CMK (cell line): Measurements from ENCODE around the gene ZNF248.

Source experiments
- DNase-seq: peaks from one replicate; pipeline ENCODE4 v3.0.0-alpha.2; 2010; ENCODE audit warnings: low read depth

ZNF248 gene

GRCh38 chr10:37821237-37821636 lies 36.2 kb downstream of the ZNF248 start:
- DNase-seq: no peak

- DNase-seq: no peak
These were observed 37.6 kb downstream of the ZNF248 start for GRCh38 chr10:37819797-37820196.

GRCh38 chr10:37816290-37816689 lies 41.1 kb downstream of the ZNF248 start:
- DNase-seq: no peak

GRCh38 chr10:37813763-37814162 lies 43.6 kb downstream of the ZNF248 start:
- DNase-seq: no peak

- no peak for DNase-seq
These were observed 45.1 kb downstream of the ZNF248 start for GRCh38 chr10:37812290-37812689.

- no peak for DNase-seq
These were observed 54.1 kb downstream of the ZNF248 start for GRCh38 chr10:37803269-37803668.

GRCh38 chr10:37801557-37801956 lies 55.9 kb downstream of the ZNF248 start:
- no peak for DNase-seq

GRCh38 chr10:37794305-37794976 lies 63.0 kb downstream of the ZNF248 start:
- no peak for DNase-seq

GRCh38 chr10:37789590-37789989 lies 67.8 kb downstream of the ZNF248 start:
- DNase-seq: no peak

- DNase-seq: no peak
These were observed 72.7 kb downstream of the ZNF248 start for GRCh38 chr10:37784678-37785077.

- no peak for DNase-seq
These were observed 76.9 kb downstream of the ZNF248 start for GRCh38 chr10:37780536-37780935.

- no peak for DNase-seq
These were observed 80.4 kb downstream of the ZNF248 start for GRCh38 chr10:37777056-37777455.

- DNase-seq: no peak
These were observed 81.8 kb downstream of the ZNF248 start for GRCh38 chr10:37775612-37776011.

- no peak for DNase-seq
These were observed 83.1 kb downstream of the ZNF248 start for GRCh38 chr10:37774351-37774750.

GRCh38 chr10:37765216-37765615 lies 92.2 kb downstream of the ZNF248 start:
- DNase-seq: no peak

GRCh38 chr10:37763132-37763531 lies 94.3 kb downstream of the ZNF248 start:
- DNase-seq: no peak

GRCh38 chr10:37762287-37762686 lies 95.1 kb downstream of the ZNF248 start:
- no peak for DNase-seq

GRCh38 chr10:37760817-37761216 lies 96.6 kb downstream of the ZNF248 start:
- no peak for DNase-seq

- DNase-seq: no peak
These were observed 99.3 kb downstream of the ZNF248 start for GRCh38 chr10:37758074-37758473.

- DNase-seq: peak; percentile 9
These were observed 102.7 kb downstream of the ZNF248 start for GRCh38 chr10:37754538-37755323.

GRCh38 chr10:37752334-37752875 lies 105.0 kb downstream of the ZNF248 start:
- DNase-seq: no peak

GRCh38 chr10:37748170-37748569 lies 109.2 kb downstream of the ZNF248 start:
- DNase-seq: no peak

GRCh38 chr10:37747081-37747480 lies 110.3 kb downstream of the ZNF248 start:
- no peak for DNase-seq
